ENCODE results near the gene GNAQ. TPM values are rescaled to one million over a fixed set of nuclear protein-coding genes. Genes with fewer than 3 reads are reported as not detected.

GNAQ gene
- total and polyA plus RNA-seq, 2 donors (not counting 1 experiment from before 2014, with no cell fraction given) = 30.4 to 74.3 TPM

DNA sequence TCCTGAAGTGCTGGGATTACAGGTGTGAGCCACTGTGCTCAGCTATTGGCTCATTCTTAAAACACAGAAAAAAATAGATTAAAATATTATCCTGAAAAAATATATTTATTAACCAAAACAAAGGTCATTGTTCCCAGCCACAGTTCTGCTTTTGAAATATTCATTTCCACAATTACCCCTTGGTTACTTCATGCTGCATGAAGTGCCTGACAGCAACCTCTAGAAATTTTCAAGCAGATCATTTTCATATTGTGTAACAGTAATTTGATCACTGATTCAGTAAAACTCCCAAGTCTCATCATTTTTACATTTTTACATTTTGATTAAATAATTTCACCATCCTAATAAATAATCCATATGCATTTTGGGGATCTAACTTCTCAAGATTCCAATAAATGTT, 18.8 kb upstream of the GNAQ start:
- no peaks in the 10 kb centered on the region for H3K4me1 ChIP-seq (ENCODE audit: control insufficient read depth, extremely low read depth, insufficient read depth, low read length)
- H3K9me3 ChIP-seq (ENCODE audit: control insufficient read depth, insufficient read depth, low read depth, low read length) = no peaks in the 10 kb centered on the region
- H3K4me3 ChIP-seq (replicated peaks in 1 of 4; ENCODE audit: control extremely low read depth in 1 of 4, insufficient read depth in 1 of 4, low read depth in 3 of 4, low read length in 4 of 4) = no peak overlapping the region
- H4K20me1 ChIP-seq (ENCODE audit: control insufficient read depth, extremely low read depth, insufficient read depth, low read length) = no peaks in the 10 kb centered on the region
- no peak overlapping the region for H3K4me2 ChIP-seq (ENCODE audit: extremely low read depth, insufficient read depth, low read length)
- H3K27ac ChIP-seq (ENCODE audit: insufficient read depth, low read length) = no peak overlapping the region
- TF ChIP-seq EZH2 (IDR thresholded peaks at IDR 0.05; ENCODE audit: low read length, missing control alignments) = no peak
- TF ChIP-seq, protein P1, sequence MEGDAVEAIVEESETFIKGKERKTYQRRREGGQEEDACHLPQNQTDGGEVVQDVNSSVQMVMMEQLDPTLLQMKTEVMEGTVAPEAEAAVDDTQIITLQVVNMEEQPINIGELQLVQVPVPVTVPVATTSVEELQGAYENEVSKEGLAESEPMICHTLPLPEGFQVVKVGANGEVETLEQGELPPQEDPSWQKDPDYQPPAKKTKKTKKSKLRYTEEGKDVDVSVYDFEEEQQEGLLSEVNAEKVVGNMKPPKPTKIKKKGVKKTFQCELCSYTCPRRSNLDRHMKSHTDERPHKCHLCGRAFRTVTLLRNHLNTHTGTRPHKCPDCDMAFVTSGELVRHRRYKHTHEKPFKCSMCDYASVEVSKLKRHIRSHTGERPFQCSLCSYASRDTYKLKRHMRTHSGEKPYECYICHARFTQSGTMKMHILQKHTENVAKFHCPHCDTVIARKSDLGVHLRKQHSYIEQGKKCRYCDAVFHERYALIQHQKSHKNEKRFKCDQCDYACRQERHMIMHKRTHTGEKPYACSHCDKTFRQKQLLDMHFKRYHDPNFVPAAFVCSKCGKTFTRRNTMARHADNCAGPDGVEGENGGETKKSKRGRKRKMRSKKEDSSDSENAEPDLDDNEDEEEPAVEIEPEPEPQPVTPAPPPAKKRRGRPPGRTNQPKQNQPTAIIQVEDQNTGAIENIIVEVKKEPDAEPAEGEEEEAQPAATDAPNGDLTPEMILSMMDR (conservative IDR thresholded peaks at IDR 0.05 in 1 of 2, IDR thresholded peaks at IDR 0.05 in 1 of 2; ENCODE audit: low read depth in 1 of 2, low read length in 2 of 2) = no peak
- H3K79me2 ChIP-seq (ENCODE audit: control insufficient read depth, insufficient read depth, low read length) = no peaks in the 10 kb centered on the region
- H3K36me3 ChIP-seq (ENCODE audit: control insufficient read depth, insufficient read depth, low read length) = no peaks in the 10 kb centered on the region
- H3K27me3 ChIP-seq (ENCODE audit: control insufficient read depth, insufficient read depth, low read length) = peaks cover 2% of the 10 kb centered on the region
- no peak for DNase-seq (ENCODE audit: low read depth in 2 of 2)
- H3K9ac ChIP-seq (ENCODE audit: insufficient read depth, low read length) = no peak overlapping the region
- H2AFZ ChIP-seq (ENCODE audit: low read length) = no peak overlapping the region

DNA sequence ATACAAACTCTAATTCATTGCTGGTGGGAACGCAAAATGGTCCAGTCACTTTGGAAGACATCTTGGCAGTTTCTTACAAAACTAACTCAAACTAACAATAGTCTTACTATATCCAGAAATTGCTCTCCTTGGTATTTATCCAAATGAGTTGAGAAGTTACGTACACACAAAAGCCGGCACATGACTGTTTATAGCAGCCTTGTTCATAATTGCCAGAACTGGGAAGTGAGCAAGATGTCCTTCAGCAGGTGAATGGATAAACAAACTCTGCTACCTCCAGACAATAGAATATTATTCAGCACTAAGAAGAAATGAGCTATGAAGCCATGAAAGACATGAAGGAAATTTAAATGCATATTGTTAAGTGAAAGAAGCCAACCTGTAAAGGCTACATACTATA, 17.9 kb upstream of the GNAQ start:
- Histone ChIP-seq H3K27me3 (ENCODE audit: control insufficient read depth, insufficient read depth, low read length) (peaks cover 2% of the 10 kb centered on the region), H3K79me2 (ENCODE audit: control insufficient read depth, insufficient read depth, low read length) (no peaks in the 10 kb centered on the region), H3K4me1 (ENCODE audit: control insufficient read depth, extremely low read depth, insufficient read depth, low read length) (no peaks in the 10 kb centered on the region), H3K27ac (ENCODE audit: insufficient read depth, low read length) (no peak overlapping the region), H3K9ac (ENCODE audit: insufficient read depth, low read length) (no peak overlapping the region), H2AFZ (ENCODE audit: low read length) (no peak overlapping the region), H3K4me2 (ENCODE audit: extremely low read depth, insufficient read depth, low read length) (no peak overlapping the region), H3K4me3 (replicated peaks in 1 of 4; ENCODE audit: control extremely low read depth in 1 of 4, insufficient read depth in 1 of 4, low read depth in 3 of 4, low read length in 4 of 4) (no peak overlapping the region), H3K36me3 (ENCODE audit: control insufficient read depth, insufficient read depth, low read length) (no peaks in the 10 kb centered on the region), H4K20me1 (ENCODE audit: control insufficient read depth, extremely low read depth, insufficient read depth, low read length) (no peaks in the 10 kb centered on the region), H3K9me3 (ENCODE audit: control insufficient read depth, insufficient read depth, low read depth, low read length) (no peaks in the 10 kb centered on the region)
- no peak for TF ChIP-seq EZH2 (IDR thresholded peaks at IDR 0.05; ENCODE audit: low read length, missing control alignments)
- TF ChIP-seq, protein P1 (conservative IDR thresholded peaks at IDR 0.05 in 1 of 2, IDR thresholded peaks at IDR 0.05 in 1 of 2; ENCODE audit: low read depth in 1 of 2, low read length in 2 of 2) = no peak
- no peak for DNase-seq (ENCODE audit: low read depth in 2 of 2)

DNA sequence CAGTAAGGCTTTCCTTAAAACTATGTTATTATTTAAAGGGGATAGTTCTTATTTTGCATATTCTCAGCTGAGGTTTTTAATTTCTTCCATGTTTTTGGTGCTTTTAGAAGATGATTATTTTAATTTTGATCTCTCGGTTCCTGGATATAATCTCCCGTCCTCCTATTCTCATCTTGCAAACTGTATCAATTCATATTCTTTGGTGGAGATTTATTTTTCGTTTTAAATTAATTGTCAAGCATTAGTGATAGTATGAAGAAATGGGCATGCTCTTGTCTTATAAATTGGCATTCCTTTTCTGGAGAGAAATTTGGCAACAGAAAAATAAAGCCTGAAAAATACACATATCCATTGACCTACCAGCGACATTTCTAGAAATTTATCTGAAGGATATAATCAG, 15.5 kb upstream of the GNAQ start:
- TF ChIP-seq EZH2 (IDR thresholded peaks at IDR 0.05; ENCODE audit: low read length, missing control alignments) = no peak
- TF ChIP-seq, protein P1 (conservative IDR thresholded peaks at IDR 0.05 in 1 of 2, IDR thresholded peaks at IDR 0.05 in 1 of 2; ENCODE audit: low read depth in 1 of 2, low read length in 2 of 2) = no peak
- no peak for DNase-seq (ENCODE audit: low read depth in 2 of 2)
- Histone ChIP-seq H3K27ac (ENCODE audit: insufficient read depth, low read length) (no peak overlapping the region), H3K27me3 (ENCODE audit: control insufficient read depth, insufficient read depth, low read length) (peaks cover 2% of the 10 kb centered on the region), H3K4me2 (ENCODE audit: extremely low read depth, insufficient read depth, low read length) (no peak overlapping the region), H3K4me1 (ENCODE audit: control insufficient read depth, extremely low read depth, insufficient read depth, low read length) (no peaks in the 10 kb centered on the region), H3K4me3 (replicated peaks in 1 of 4; ENCODE audit: control extremely low read depth in 1 of 4, insufficient read depth in 1 of 4, low read depth in 3 of 4, low read length in 4 of 4) (no peak overlapping the region), H3K36me3 (ENCODE audit: control insufficient read depth, insufficient read depth, low read length) (no peaks in the 10 kb centered on the region), H3K9me3 (ENCODE audit: control insufficient read depth, insufficient read depth, low read depth, low read length) (no peaks in the 10 kb centered on the region), H3K79me2 (ENCODE audit: control insufficient read depth, insufficient read depth, low read length) (no peaks in the 10 kb centered on the region), H3K9ac (ENCODE audit: insufficient read depth, low read length) (no peak overlapping the region), H2AFZ (ENCODE audit: low read length) (no peak overlapping the region), H4K20me1 (ENCODE audit: control insufficient read depth, extremely low read depth, insufficient read depth, low read length) (no peaks in the 10 kb centered on the region)

Data from fibroblast of lung (primary cell).